Body of pancreas (tissue), 4 donors: ENCODE measurements around the gene OSTF1. TPM values are rescaled to one million over a fixed set of nuclear protein-coding genes. Genes with fewer than 3 reads are reported as not detected.

Experiments
- ATAC-seq: fragments of 150-250 bp; one replicate; pipeline ENCODE4 v1.9.1; 2016
- DNase-seq, 4 donors: peaks; one replicate each; pipeline ENCODE4 v3.0.0-alpha.2; 2019
- H3K27ac ChIP-seq, 4 donors: fragments of 200-600 bp; sonication (generic); 1 replicate in 3 of 4; 2 replicates in 1 of 4; pipeline versions ENCODE4 v1.5.1 to v1.6.1; 2016 to 2019; ENCODE audit warnings: mild to moderate bottlenecking in 1 of 4, mixed read lengths in 1 of 4, moderate library complexity in 1 of 4
- H3K27me3 ChIP-seq, 2 donors: fragments of 200-600 bp; sonication (generic); one replicate each; pipeline ENCODE4 v1.6.0; 2016; ENCODE audit warnings: mild to moderate bottlenecking in 1 of 2
- H3K36me3 ChIP-seq, 2 donors: fragments of 200-600 bp; sonication (generic); replicated peaks in 1 of 2; 2 replicates each; pipeline ENCODE4 v1.5.1; 2016; ENCODE audit warnings: low read depth in 2 of 2; ENCODE audit not compliant: insufficient read depth in 1 of 2
- H3K4me1 ChIP-seq: fragments of 200-600 bp; sonication (generic); one replicate; pipeline ENCODE4 v1.6.0; 2016
- H3K4me3 ChIP-seq, 2 donors: fragments of 200-600 bp; sonication (generic); 1 replicate in 1 of 2; 2 replicates in 1 of 2; pipeline ENCODE4 v1.5.1; 2016 to 2019
- H3K9me3 ChIP-seq, 3 donors: fragments of 200-600 bp; sonication (generic); 1 replicate in 2 of 3; 2 replicates in 1 of 3; pipeline ENCODE4 v1.5.1; 2016
- CTCF ChIP-seq, 7 experiments: fragments of 450-650 bp in 4 of 7; fragments of 200-600 bp in 3 of 7; sonication (generic) in 3 of 7; IDR thresholded peaks; one replicate each; pipeline ENCODE4 v1.5.1; 2016 to 2019; ENCODE audit warnings: antibody characterized with exemption in 7 of 7
- POLR2A ChIP-seq, 3 donors: fragments of 450-650 bp; IDR thresholded peaks; one replicate each; pipeline ENCODE4 v1.6.1; 2016; ENCODE audit warnings: antibody characterized with exemption in 3 of 3, mild to moderate bottlenecking in 2 of 3
- WGBS, 2 donors: methylation state at CpG; one replicate each; pipeline ENCODE4 v1.1.5; 2017; 5-methylcytosine and 5-hydroxymethylcytosine counted together
- intact Hi-C: fragments of 100-400 bp; cut with DNase I; formaldehyde crosslinking; loops from one replicate; pipeline ENCODE4 v1.15.1; 2023
- total RNA-seq, 2 donors: library from RNA; depleted of rRNA; stranded (reverse); fragments of >200 nt; gene quantifications; one replicate each; pipeline ENCODE4 v1.1.0, GENCODE V29; 2016

The OSTF1 gene
- total RNA-seq, 2 donors from 2014 or later = 10.4 to 12.9 TPM

- no peak overlapping the region for H3K27ac ChIP-seq
- peaks cover 9% of the 10 kb centered on the region for H3K4me1 ChIP-seq
- H3K4me3 ChIP-seq = no peak overlapping the region
- no peaks in the 10 kb centered on the region for H3K27me3 ChIP-seq
- peak; percentile 40 for ATAC-seq
- H3K9me3 ChIP-seq = no peaks in the 10 kb centered on the region
- TF ChIP-seq POLR2A (IDR thresholded peaks at IDR 0.05) = no peak
- no peak for TF ChIP-seq CTCF (IDR thresholded peaks at IDR 0.05)
- intact Hi-C loops = no loop called here
- DNase-seq = peak in 1 of 4 donors; percentile 27
- no peaks in the 10 kb centered on the region for H3K36me3 ChIP-seq
- WGBS, 2 donors = 77 to 83% methylated on average over 6 of the region's 6 CpGs
Measured at GRCh38 chr9:75106857-75107256, 18.5 kb downstream of the OSTF1 start.

DNA sequence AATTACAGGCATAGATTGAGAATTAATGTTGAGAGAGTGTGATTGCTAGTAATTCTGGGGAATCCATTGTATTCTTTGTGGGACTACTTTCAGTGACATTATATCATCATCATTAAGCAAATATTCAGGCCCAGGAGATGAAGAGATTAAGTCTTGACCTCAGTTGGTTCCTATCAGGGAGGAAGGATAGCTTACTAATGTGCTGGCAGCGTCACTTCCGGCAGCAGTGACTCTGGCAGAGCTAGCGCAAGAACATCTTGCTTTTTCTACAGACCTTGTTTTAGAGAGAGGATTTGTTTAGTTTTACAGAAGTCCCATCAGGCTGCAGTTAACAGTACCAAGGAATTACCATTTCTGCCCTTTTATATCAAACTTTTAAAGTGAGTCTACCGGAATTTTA lies 20.3 kb downstream of the OSTF1 start:
- Histone ChIP-seq H3K4me1 (peaks cover 14% of the 10 kb centered on the region), H3K9me3 (no peaks in the 10 kb centered on the region), H3K36me3 (no peaks in the 10 kb centered on the region), H3K27ac (peak overlapping the region in 1 of 4 donors; percentile 13), H3K27me3 (no peaks in the 10 kb centered on the region), H3K4me3 (no peak overlapping the region)
- TF ChIP-seq CTCF (IDR thresholded peaks at IDR 0.05) (no peak), POLR2A (IDR thresholded peaks at IDR 0.05) (no peak)
- ATAC-seq (no peak), DNase-seq (peak in 2 of 4 donors; percentile 29 to 46)
- intact Hi-C loops = no loop called here
- 73 to 90% methylated on average over 4 of the region's 4 CpGs for WGBS, 2 donors

- DNase-seq (no peak), ATAC-seq (no peak)
- Histone ChIP-seq H3K27ac (peak overlapping the region in 1 of 4 donors; percentile 13), H3K9me3 (no peaks in the 10 kb centered on the region), H3K4me1 (peaks cover 7% of the 10 kb centered on the region), H3K36me3 (no peaks in the 10 kb centered on the region), H3K4me3 (no peak overlapping the region), H3K27me3 (no peaks in the 10 kb centered on the region)
- WGBS, 2 donors = 93 to 94% methylated on average over 7 of the region's 7 CpGs
- TF ChIP-seq POLR2A (IDR thresholded peaks at IDR 0.05) (no peak), CTCF (IDR thresholded peaks at IDR 0.05) (no peak)
- intact Hi-C loops = no loop called here
Measured at GRCh38 chr9:75109210-75109839, 21.0 kb downstream of the OSTF1 start.

- Histone ChIP-seq H3K4me3 (no peak overlapping the region), H3K27ac (no peak overlapping the region), H3K9me3 (no peaks in the 10 kb centered on the region), H3K36me3 (no peaks in the 10 kb centered on the region), H3K27me3 (no peaks in the 10 kb centered on the region), H3K4me1 (peaks cover 6% of the 10 kb centered on the region)
- intact Hi-C loops = no loop called here
- TF ChIP-seq POLR2A (IDR thresholded peaks at IDR 0.05) = no peak
- WGBS, 2 donors = 75 to 78% methylated on average over 5 of the region's 5 CpGs
- ATAC-seq (peak; percentile 24), DNase-seq (no peak)
Measured at GRCh38 chr9:75111019-75111622, 22.8 kb downstream of the OSTF1 start.

GRCh38 chr9:75112789-75113188 lies 24.5 kb downstream of the OSTF1 start:
- Histone ChIP-seq H3K4me1 (peaks cover 6% of the 10 kb centered on the region), H3K27ac (no peak overlapping the region)

More at GRCh38 chr9:75112789-75113188, 24.5 kb downstream of the OSTF1 start:
- ATAC-seq (no peak), DNase-seq (no peak)
- Histone ChIP-seq H3K27me3 (no peaks in the 10 kb centered on the region), H3K36me3 (no peaks in the 10 kb centered on the region), H3K4me3 (no peak overlapping the region), H3K9me3 (no peaks in the 10 kb centered on the region)
- TF ChIP-seq CTCF (IDR thresholded peaks at IDR 0.05) (no peak), POLR2A (IDR thresholded peaks at IDR 0.05) (no peak)
- WGBS, 2 donors = 29 to 35% methylated on average over 4 of the region's 4 CpGs
- intact Hi-C loops = no loop called here
